Gastroesophageal sphincter (tissue), 3 donors: Measurements from ENCODE around the gene GIPC3.

ENCODE experiments used
- POLR2A ChIP-seq, 2 donors: fragments of 450-650 bp; IDR thresholded peaks; one replicate each; pipeline ENCODE4 v1.6.1; 2017; ENCODE audit warnings: antibody characterized with exemption in 2 of 2, mild to moderate bottlenecking in 2 of 2, moderate library complexity in 1 of 2
- POLR2AphosphoS5 ChIP-seq: sonication (generic); formaldehyde crosslinking; IDR thresholded peaks from one replicate; pipeline ENCODE4 v1.6.1; 2017; ENCODE audit warnings: antibody characterized with exemption
- TF ChIP-seq, protein P1 (sequence below), 4 experiments: fragments of 200-600 bp in 2 of 4; fragments of 450-650 bp in 2 of 4; sonication (generic) in 1 of 4; IDR thresholded peaks; one replicate each; pipeline ENCODE4 v1.5.1; 2017 to 2019; ENCODE audit warnings: antibody characterized with exemption in 4 of 4, mild to moderate bottlenecking in 2 of 4, moderate library complexity in 2 of 4

DNA sequence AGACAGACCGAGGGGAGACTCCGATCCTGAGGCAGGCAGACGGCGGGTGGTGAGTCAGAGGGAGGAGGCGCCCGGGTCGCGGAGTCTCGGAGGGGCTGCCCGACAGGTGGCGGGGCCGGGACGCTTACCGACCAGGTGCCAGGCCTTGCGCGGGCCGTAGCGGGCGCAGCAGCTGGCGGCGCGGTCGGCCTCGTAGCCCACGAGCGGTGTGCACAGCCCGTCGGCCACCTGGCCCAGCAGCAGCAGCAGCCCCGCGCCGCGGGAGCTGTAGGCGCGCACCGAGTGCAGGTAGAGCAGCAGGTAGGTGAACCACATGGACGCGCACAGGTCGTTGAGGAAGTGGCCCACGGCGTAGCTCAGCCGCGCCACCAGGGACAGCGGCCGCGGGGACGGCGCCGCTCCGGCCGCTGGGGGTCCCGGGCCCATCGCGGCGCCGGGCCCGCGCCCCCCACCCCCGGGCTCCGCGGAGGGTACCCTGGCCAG, 28.3 kb upstream of the GIPC3 start:
- TF ChIP-seq, protein P1, sequence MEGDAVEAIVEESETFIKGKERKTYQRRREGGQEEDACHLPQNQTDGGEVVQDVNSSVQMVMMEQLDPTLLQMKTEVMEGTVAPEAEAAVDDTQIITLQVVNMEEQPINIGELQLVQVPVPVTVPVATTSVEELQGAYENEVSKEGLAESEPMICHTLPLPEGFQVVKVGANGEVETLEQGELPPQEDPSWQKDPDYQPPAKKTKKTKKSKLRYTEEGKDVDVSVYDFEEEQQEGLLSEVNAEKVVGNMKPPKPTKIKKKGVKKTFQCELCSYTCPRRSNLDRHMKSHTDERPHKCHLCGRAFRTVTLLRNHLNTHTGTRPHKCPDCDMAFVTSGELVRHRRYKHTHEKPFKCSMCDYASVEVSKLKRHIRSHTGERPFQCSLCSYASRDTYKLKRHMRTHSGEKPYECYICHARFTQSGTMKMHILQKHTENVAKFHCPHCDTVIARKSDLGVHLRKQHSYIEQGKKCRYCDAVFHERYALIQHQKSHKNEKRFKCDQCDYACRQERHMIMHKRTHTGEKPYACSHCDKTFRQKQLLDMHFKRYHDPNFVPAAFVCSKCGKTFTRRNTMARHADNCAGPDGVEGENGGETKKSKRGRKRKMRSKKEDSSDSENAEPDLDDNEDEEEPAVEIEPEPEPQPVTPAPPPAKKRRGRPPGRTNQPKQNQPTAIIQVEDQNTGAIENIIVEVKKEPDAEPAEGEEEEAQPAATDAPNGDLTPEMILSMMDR (IDR thresholded peaks at IDR 0.05): peak in 3 of 4 experiments; percentile 14 to 37 (median 25)
- TF ChIP-seq POLR2A (IDR thresholded peaks at IDR 0.05) (no peak), POLR2AphosphoS5 (no peak)
